Heart left ventricle (tissue), 13 donors: ENCODE measurements around the gene TOP1.

Source experiments
- CTCF ChIP-seq, 12 donors: fragments of 200-600 bp; sonication (generic) in 4 of 12; IDR thresholded peaks; one replicate each; pipeline versions ENCODE4 v1.5.0 to v1.8.0; 2018 to 2022; ENCODE audit warnings: antibody characterized with exemption in 12 of 12, mild to moderate bottlenecking in 5 of 12
- POLR2A ChIP-seq, 2 donors: fragments of 450-650 bp; IDR thresholded peaks; one replicate each; pipeline ENCODE4 v1.6.1; 2017; ENCODE audit warnings: antibody characterized with exemption in 2 of 2, mild to moderate bottlenecking in 2 of 2, moderate library complexity in 2 of 2
- donor health status: ischemic (EF 13 %, LVEDD 7.1; RV severe dilation, severe dysfunction).
- donor health status: DM: no; HTN: yes; CAD: no.
- donor health status: DM: no; HTN: no; CAD: no.
- donor health status: ischemic (EF 25% LVEDD 6.9; RV normal size, moderate dysfunction).
- donor health status: ischemic (EF 25% LVEDD 5.7; RV mildly dilated, moderate dysfunction).
- donor health status: ischemic (EF 35%, LVEDD 5.7; RV mildly dilated, moderate dysfunction).
- donor health status: nonischemic (EF 11% LVEDD 7.7; RV severe dilation, severe dysfunction).
- donor health status: DM: yes; HTN: yes; CAD: no.
- donor health status: PGD.
- donor health status: ischemic (EF 29% LVEDD 5.4; RV normal size, mild dysfunction).
- donor health status: nonischemic (EF 23%, LVEDD 6.1; RV moderate dilation, normal function).

- TF ChIP-seq CTCF (IDR thresholded peaks at IDR 0.05) (no peak), POLR2A (IDR thresholded peaks at IDR 0.05) (no peak)
Observed at GRCh38 chr20:41079066-41079465, 50.4 kb downstream of the TOP1 start.
